OCI-LY3 (cell line): ENCODE data around the gene SFI1.

Source experiments
- CTCF ChIP-seq: fragments of 200-600, 300-600 bp; sonication (generic); IDR thresholded peaks from 2 replicates; pipeline ENCODE4 v1.5.1; 2014; ENCODE audit warnings: antibody characterized with exemption, low read length, low read depth
- EZH2phosphoT487 ChIP-seq: fragments of 200-600 bp; shearing (Covaris generic); IDR thresholded peaks from 2 replicates; pipeline ENCODE4 v1.6.1; 2018; ENCODE audit warnings: antibody characterized with exemption, mixed run types, low read depth

GRCh38 chr22:31526270-31526669, 29.9 kb downstream of the SFI1 start:
- TF ChIP-seq CTCF (no peak), EZH2phosphoT487 (no peak)
